ENCODE data around the gene CDPF1. TPM values are rescaled to one million over a fixed set of nuclear protein-coding genes. Genes with fewer than 3 reads are reported as not detected.

Gene CDPF1, protein sequence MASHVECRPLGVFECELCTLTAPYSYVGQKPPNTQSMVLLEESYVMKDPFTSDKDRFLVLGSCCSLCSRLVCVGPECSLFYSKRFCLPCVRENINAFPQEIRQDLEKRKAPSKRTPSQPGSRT
- polyA plus RNA-seq (2013, experiment 1 of 2) = 6.4 TPM
- polyA plus RNA-seq (2013, experiment 2 of 2) = 5.4 TPM

GRCh38 chr22:46250035-46250782 lies at the start of gene CDPF1:
TSS of gene CDPF1 (minus strand) at chr22:46250293. CDS start at chr22:46248284, 2,009 bp downstream.
- Histone ChIP-seq H3K4me2 (ENCODE audit: low read length) (peak within 1 kb of the TSS; percentile 93), H3K36me3 (ENCODE audit: control insufficient read depth, insufficient read depth, low read length) (no peaks in the 10 kb centered on the region), H3K27ac (ENCODE audit: low read depth, low read length) (peak within 1 kb of the TSS; percentile 16), H3K4ac (ENCODE audit: low read depth, low read length) (peak within 1 kb of the TSS; percentile 81), H2BK15ac (replicated peaks; ENCODE audit: low read depth) (no peak within 1 kb of the TSS), H3K9ac (ENCODE audit: low read length) (peak within 1 kb of the TSS; percentile 97), H3K79me2 (ENCODE audit: control insufficient read depth, insufficient read depth, low read length) (no peaks in the 10 kb centered on the region), H3K27me3 (ENCODE audit: insufficient read depth, low read length, poor library complexity) (no peaks in the 10 kb centered on the region), H4K8ac (ENCODE audit: low read depth, low read length) (no peak within 1 kb of the TSS), H4K5ac (ENCODE audit: low read length) (no peak within 1 kb of the TSS), H2BK120ac (ENCODE audit: low read depth, low read length) (no peak within 1 kb of the TSS), H3K79me1 (ENCODE audit: low read length) (no peaks in the 10 kb centered on the region), H2AK5ac (ENCODE audit: low read length) (no peak within 1 kb of the TSS), H3K4me1 (ENCODE audit: control insufficient read depth, low read depth, low read length) (no peaks in the 10 kb centered on the region), H3K56ac (ENCODE audit: low read length) (peak within 1 kb of the TSS; percentile 99), H2BK5ac (ENCODE audit: low read length) (no peak within 1 kb of the TSS), H3K23ac (ENCODE audit: low read length) (peak within 1 kb of the TSS; percentile 80), H3K4me3 (ENCODE audit: low read length) (peak within 1 kb of the TSS; percentile 76), H3K18ac (ENCODE audit: low read length) (peak within 1 kb of the TSS; percentile 55)
- peak; percentile 80 for DNase-seq
- WGBS (ENCODE audit: extremely low coverage, insufficient coverage, low lambda C conversion rate) = no CpG with 5 or more reads among the region's 89 CpGs

DNA sequence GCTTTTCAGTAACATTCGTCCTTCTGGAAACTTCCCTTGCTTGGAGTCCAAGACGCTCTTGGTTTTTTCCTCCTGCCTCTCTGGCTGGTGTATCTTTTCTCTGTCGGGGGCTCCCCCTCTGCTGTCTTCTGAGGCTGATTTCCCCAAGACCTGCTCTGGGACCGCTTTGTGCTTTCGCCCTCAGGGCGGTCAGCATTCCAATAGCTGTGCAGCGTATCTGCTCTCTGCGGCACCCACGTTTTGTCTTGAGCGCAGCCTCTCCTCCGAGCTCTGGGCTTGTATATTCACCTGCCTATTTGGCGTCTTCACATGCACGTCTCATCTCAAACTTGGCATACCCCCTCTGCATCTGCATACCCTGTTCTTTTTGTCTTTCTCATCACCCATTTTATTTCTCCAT lies 49.0 kb upstream of the CDPF1 start:
- H2BK120ac ChIP-seq (ENCODE audit: low read depth, low read length) = no peak overlapping the region
- no peak overlapping the region for H3K9ac ChIP-seq (ENCODE audit: low read length)
- peaks cover 29% of the 10 kb centered on the region for H3K79me1 ChIP-seq (ENCODE audit: low read length)
- no peak overlapping the region for H3K56ac ChIP-seq (ENCODE audit: low read length)
- no peaks in the 10 kb centered on the region for H3K27me3 ChIP-seq (ENCODE audit: insufficient read depth, low read length, poor library complexity)
- no CpG with 5 or more reads among the region's 13 CpGs for WGBS (ENCODE audit: extremely low coverage, insufficient coverage, low lambda C conversion rate)
- no peaks in the 10 kb centered on the region for H3K4me1 ChIP-seq (ENCODE audit: control insufficient read depth, low read depth, low read length)
- peaks cover 12% of the 10 kb centered on the region for H3K36me3 ChIP-seq (ENCODE audit: control insufficient read depth, insufficient read depth, low read length)
- no peak overlapping the region for H3K4me3 ChIP-seq (ENCODE audit: low read length)
- no peak overlapping the region for H4K5ac ChIP-seq (ENCODE audit: low read length)
- H3K4me2 ChIP-seq (ENCODE audit: low read length) = no peak overlapping the region
- no peak overlapping the region for H3K27ac ChIP-seq (ENCODE audit: low read depth, low read length)
- no peak overlapping the region for H2BK15ac ChIP-seq (replicated peaks; ENCODE audit: low read depth)
- H3K18ac ChIP-seq (ENCODE audit: low read length) = no peak overlapping the region
- no peak overlapping the region for H2AK5ac ChIP-seq (ENCODE audit: low read length)
- peaks cover 34% of the 10 kb centered on the region for H3K79me2 ChIP-seq (ENCODE audit: control insufficient read depth, insufficient read depth, low read length)
- H4K8ac ChIP-seq (ENCODE audit: low read depth, low read length) = no peak overlapping the region
- no peak overlapping the region for H3K23ac ChIP-seq (ENCODE audit: low read length)
- H2BK5ac ChIP-seq (ENCODE audit: low read length) = no peak overlapping the region
- H3K4ac ChIP-seq (ENCODE audit: low read depth, low read length) = no peak overlapping the region
- no peak for DNase-seq

- peak overlapping the region; percentile 79 for H3K9ac ChIP-seq (ENCODE audit: low read length)
- peak overlapping the region; percentile 47 for H3K4me3 ChIP-seq (ENCODE audit: low read length)
- H2BK120ac ChIP-seq (ENCODE audit: low read depth, low read length) = no peak overlapping the region
- H3K18ac ChIP-seq (ENCODE audit: low read length) = peak overlapping the region; percentile 86
- H3K79me1 ChIP-seq (ENCODE audit: low read length) = peaks cover 21% of the 10 kb centered on the region
- peak overlapping the region; percentile 54 for H3K27ac ChIP-seq (ENCODE audit: low read depth, low read length)
- peak; percentile 52 for DNase-seq
- no peak overlapping the region for H2AK5ac ChIP-seq (ENCODE audit: low read length)
- H3K79me2 ChIP-seq (ENCODE audit: control insufficient read depth, insufficient read depth, low read length) = peaks cover 22% of the 10 kb centered on the region
- no peak overlapping the region for H4K8ac ChIP-seq (ENCODE audit: low read depth, low read length)
- no CpG with 5 or more reads among the region's 32 CpGs for WGBS (ENCODE audit: extremely low coverage, insufficient coverage, low lambda C conversion rate)
- no peak overlapping the region for H4K5ac ChIP-seq (ENCODE audit: low read length)
- no peaks in the 10 kb centered on the region for H3K4me1 ChIP-seq (ENCODE audit: control insufficient read depth, low read depth, low read length)
- H3K36me3 ChIP-seq (ENCODE audit: control insufficient read depth, insufficient read depth, low read length) = peaks cover 10% of the 10 kb centered on the region
- H3K56ac ChIP-seq (ENCODE audit: low read length) = peak overlapping the region; percentile 85
- H3K4me2 ChIP-seq (ENCODE audit: low read length) = peak overlapping the region; percentile 87
- no peaks in the 10 kb centered on the region for H3K27me3 ChIP-seq (ENCODE audit: insufficient read depth, low read length, poor library complexity)
- H2BK15ac ChIP-seq (replicated peaks; ENCODE audit: low read depth) = no peak overlapping the region
- H2BK5ac ChIP-seq (ENCODE audit: low read length) = no peak overlapping the region
- H3K4ac ChIP-seq (ENCODE audit: low read depth, low read length) = peak overlapping the region; percentile 92
- H3K23ac ChIP-seq (ENCODE audit: low read length) = peak overlapping the region; percentile 83
Observed at GRCh38 chr22:46297151-46297812, 47.2 kb upstream of the CDPF1 start.

DNA sequence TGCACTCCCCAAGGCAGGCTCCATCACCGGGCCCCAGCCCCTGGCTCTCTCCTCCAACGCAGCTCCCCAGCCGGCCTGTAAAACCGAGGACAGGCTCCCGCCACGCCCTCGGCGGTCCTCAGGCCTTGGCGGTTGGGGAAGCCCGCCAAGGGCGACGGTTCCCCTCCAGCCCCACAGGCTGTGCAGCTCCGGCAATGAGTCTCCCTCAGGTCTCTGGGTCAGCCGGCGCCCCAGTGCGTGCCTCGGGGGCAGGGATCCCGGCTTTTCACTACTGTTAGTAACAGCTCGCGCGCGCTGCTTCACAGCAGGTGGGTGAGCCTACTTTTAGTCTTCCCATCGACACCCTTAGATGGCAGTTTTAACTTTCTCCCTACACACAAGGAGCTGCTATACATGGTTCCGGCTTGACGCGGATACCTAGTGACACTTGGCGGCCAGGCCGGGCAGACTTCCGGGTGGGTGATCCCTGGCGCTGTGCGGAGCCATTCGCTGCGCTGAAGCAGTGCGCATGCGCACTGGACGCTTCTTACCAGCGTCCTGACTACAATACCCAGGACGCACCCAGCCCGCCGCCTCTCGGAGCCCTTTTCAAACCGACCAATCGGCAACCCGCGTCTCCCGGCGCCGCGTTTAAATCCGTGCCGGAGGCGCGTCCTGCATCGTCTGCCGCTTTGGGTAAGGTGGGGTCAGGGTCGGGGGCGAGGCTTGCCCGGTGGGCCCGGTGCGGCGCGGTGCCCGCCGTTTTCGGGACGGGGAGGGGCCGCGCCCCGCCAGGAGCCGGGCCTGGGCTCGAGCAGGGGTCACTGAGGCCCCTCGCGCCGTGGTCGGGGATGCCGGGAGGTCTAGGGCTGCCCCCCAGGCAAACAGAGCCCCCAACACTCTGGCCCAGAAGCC lies 46.4 kb upstream of the CDPF1 start, which contains the start of gene GTSE1:
Gene GTSE1, plus strand, starts transcription at position 614 of the 894 bp plus-strand sequence. CDS start 531 bp downstream, outside the sequence.
- Histone ChIP-seq H3K4me3 (ENCODE audit: low read length) (peak within 1 kb of the TSS; percentile 47), H3K27me3 (ENCODE audit: insufficient read depth, low read length, poor library complexity) (no peaks in the 10 kb centered on the region), H3K4me2 (ENCODE audit: low read length) (peak within 1 kb of the TSS; percentile 87), H2BK120ac (ENCODE audit: low read depth, low read length) (peak within 1 kb of the TSS; percentile 47), H3K27ac (ENCODE audit: low read depth, low read length) (peak within 1 kb of the TSS; percentile 57), H3K23ac (ENCODE audit: low read length) (peak within 1 kb of the TSS; percentile 83), H3K56ac (ENCODE audit: low read length) (peak within 1 kb of the TSS; percentile 88), H3K79me1 (ENCODE audit: low read length) (peaks cover 21% of the 10 kb centered on the region), H3K4ac (ENCODE audit: low read depth, low read length) (peak within 1 kb of the TSS; percentile 92), H3K4me1 (ENCODE audit: control insufficient read depth, low read depth, low read length) (no peaks in the 10 kb centered on the region), H4K8ac (ENCODE audit: low read depth, low read length) (peak within 1 kb of the TSS; percentile 58), H3K9ac (ENCODE audit: low read length) (peak within 1 kb of the TSS; percentile 79), H3K79me2 (ENCODE audit: control insufficient read depth, insufficient read depth, low read length) (peaks cover 21% of the 10 kb centered on the region), H2AK5ac (ENCODE audit: low read length) (peak within 1 kb of the TSS; percentile 50), H2BK5ac (ENCODE audit: low read length) (peak within 1 kb of the TSS; percentile 13), H4K5ac (ENCODE audit: low read length) (no peak within 1 kb of the TSS), H3K36me3 (ENCODE audit: control insufficient read depth, insufficient read depth, low read length) (peaks cover 10% of the 10 kb centered on the region), H3K18ac (ENCODE audit: low read length) (peak within 1 kb of the TSS; percentile 86), H2BK15ac (replicated peaks; ENCODE audit: low read depth) (no peak within 1 kb of the TSS)
- peak; percentile 99 for DNase-seq
- WGBS (ENCODE audit: extremely low coverage, insufficient coverage, low lambda C conversion rate) = no CpG with 5 or more reads among the region's 76 CpGs

DNA sequence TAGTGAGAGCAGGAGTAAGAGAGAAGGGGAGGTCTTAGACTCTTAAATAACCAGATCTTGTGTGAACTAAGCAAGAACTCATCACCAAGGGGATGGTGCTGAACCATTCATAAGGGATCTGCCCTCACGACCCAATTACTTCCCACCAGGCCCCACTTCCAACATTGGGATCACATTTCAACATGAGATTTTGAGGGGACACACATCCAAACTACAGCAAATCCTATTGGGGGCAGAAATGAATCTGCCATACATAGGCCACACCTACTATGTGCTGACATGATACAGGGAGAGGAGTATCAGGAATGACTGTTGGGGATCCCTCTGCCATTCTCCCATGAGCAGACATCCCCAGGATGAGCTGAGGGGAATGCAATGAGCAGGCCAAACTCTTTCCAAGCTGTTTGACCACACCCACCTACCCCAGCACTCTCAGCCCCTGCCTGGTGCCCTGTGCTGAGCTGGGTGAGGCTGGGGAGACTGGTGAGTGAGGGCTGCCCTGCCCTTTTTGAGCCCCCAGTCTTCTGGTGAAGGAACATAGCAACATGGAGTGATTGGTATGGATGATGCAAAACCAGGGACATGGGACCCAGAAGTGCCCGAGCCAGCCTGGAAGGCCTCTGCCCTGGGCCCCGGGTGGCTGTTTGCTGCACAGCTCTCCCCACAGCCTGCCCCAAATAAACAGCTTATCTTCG lies 45.3 kb upstream of the CDPF1 start:
- H4K8ac ChIP-seq (ENCODE audit: low read depth, low read length) = no peak overlapping the region
- no CpG with 5 or more reads among the region's 4 CpGs for WGBS (ENCODE audit: extremely low coverage, insufficient coverage, low lambda C conversion rate)
- DNase-seq = no peak

More for the DNA sequence above, 45.3 kb upstream of the CDPF1 start:
- H3K27me3 ChIP-seq (ENCODE audit: insufficient read depth, low read length, poor library complexity) = no peaks in the 10 kb centered on the region
- H3K79me1 ChIP-seq (ENCODE audit: low read length) = peaks cover 15% of the 10 kb centered on the region
- H3K4me1 ChIP-seq (ENCODE audit: control insufficient read depth, low read depth, low read length) = no peaks in the 10 kb centered on the region
- no peak overlapping the region for H2BK5ac ChIP-seq (ENCODE audit: low read length)
- H3K36me3 ChIP-seq (ENCODE audit: control insufficient read depth, insufficient read depth, low read length) = peaks cover 8% of the 10 kb centered on the region
- peaks cover 17% of the 10 kb centered on the region for H3K79me2 ChIP-seq (ENCODE audit: control insufficient read depth, insufficient read depth, low read length)
- peak overlapping the region; percentile 88 for H3K56ac ChIP-seq (ENCODE audit: low read length)
- no peak overlapping the region for H4K5ac ChIP-seq (ENCODE audit: low read length)
- H3K27ac ChIP-seq (ENCODE audit: low read depth, low read length) = no peak overlapping the region
- no peak overlapping the region for H3K18ac ChIP-seq (ENCODE audit: low read length)
- peak overlapping the region; percentile 56 for H3K4me2 ChIP-seq (ENCODE audit: low read length)
- peak overlapping the region; percentile 50 for H2AK5ac ChIP-seq (ENCODE audit: low read length)
- no peak overlapping the region for H2BK120ac ChIP-seq (ENCODE audit: low read depth, low read length)
- peak overlapping the region; percentile 56 for H3K4ac ChIP-seq (ENCODE audit: low read depth, low read length)
- H3K4me3 ChIP-seq (ENCODE audit: low read length) = no peak overlapping the region
- peak overlapping the region; percentile 57 for H3K23ac ChIP-seq (ENCODE audit: low read length)
- H3K9ac ChIP-seq (ENCODE audit: low read length) = peak overlapping the region; percentile 62
- H2BK15ac ChIP-seq (replicated peaks; ENCODE audit: low read depth) = no peak overlapping the region
